ENCODE measurements around the gene FBXL4.

Gene FBXL4

GRCh38 chr6:98946266-98946878, 1.4 kb downstream of the FBXL4 start:
- TF ChIP-seq POLR2AphosphoS5 (IDR thresholded peaks at IDR 0.05; ENCODE audit: low read depth) (no peak), REST (IDR thresholded peaks at IDR 0.05; ENCODE audit: insufficient replicate concordance, low read depth) (no peak)
- H3K4me3 ChIP-seq (replicated peaks; ENCODE audit: insufficient read depth, low read length) = peak overlapping the region; percentile 71
- H3K27ac ChIP-seq (replicated peaks) = peak overlapping the region; percentile 94
- DNase-seq (ENCODE audit: low read depth in 1 of 2, low spot score in 1 of 2) = no peak
- H3K27me3 ChIP-seq (ENCODE audit: insufficient read depth, poor library complexity, severe bottlenecking) = no peaks in the 10 kb centered on the region

GRCh38 chr6:98945311-98946115, 2.2 kb downstream of the FBXL4 start:
- DNase-seq (ENCODE audit: low read depth in 1 of 2, low spot score in 1 of 2) = no peak
- Histone ChIP-seq H3K27me3 (ENCODE audit: insufficient read depth, poor library complexity, severe bottlenecking) (no peaks in the 10 kb centered on the region), H3K27ac (replicated peaks) (no peak overlapping the region), H3K4me3 (replicated peaks; ENCODE audit: insufficient read depth, low read length) (no peak overlapping the region; the same call in 1 of the 2 replicates)
- peak; percentile 51; the same call in 1 of the 2 replicates for TF ChIP-seq SPI1 (IDR thresholded peaks at IDR 0.05; ENCODE audit: borderline replicate concordance, low read depth)
- no peak for TF ChIP-seq GABPA (IDR thresholded peaks at IDR 0.05; ENCODE audit: low read depth)

- H3K4me3 ChIP-seq (replicated peaks; ENCODE audit: insufficient read depth, low read length) = no peak overlapping the region
- H3K27ac ChIP-seq (replicated peaks) = no peak overlapping the region
Measured at GRCh38 chr6:98944598-98945081, 3.1 kb downstream of the FBXL4 start.

More at GRCh38 chr6:98944598-98945081, 3.1 kb downstream of the FBXL4 start:
- no peak for DNase-seq (ENCODE audit: low read depth in 1 of 2, low spot score in 1 of 2)
- TF ChIP-seq GABPA (IDR thresholded peaks at IDR 0.05; ENCODE audit: low read depth) = no peak
- no peak for TF ChIP-seq REST (IDR thresholded peaks at IDR 0.05; ENCODE audit: insufficient replicate concordance, low read depth)
- TF ChIP-seq SPI1 (IDR thresholded peaks at IDR 0.05; ENCODE audit: borderline replicate concordance, low read depth) = no peak
- TF ChIP-seq CTCF (IDR thresholded peaks at IDR 0.05; ENCODE audit: insufficient read depth, low read length) = no peak
- TF ChIP-seq POLR2AphosphoS5 (IDR thresholded peaks at IDR 0.05; ENCODE audit: low read depth) = no peak
- no peaks in the 10 kb centered on the region for H3K27me3 ChIP-seq (ENCODE audit: insufficient read depth, poor library complexity, severe bottlenecking)

Data from HL-60 (cell line).